Activated T-cell treated with anti-CD3 and anti-CD28 coated beads for 24 hours (primary cell): ENCODE measurements around the gene TAF7.
A peak's percentile ranks its signal among the peaks of the same experiment; 100 is the strongest.
"Not testable (repeated sequence)": the region's sequence is repeated elsewhere in the genome, so short reads cannot be mapped to it uniquely, and the experiment has no call there.

Experiments used
- DNase-seq: peaks from one replicate; pipeline ENCODE4 v3.0.0-alpha.2; 2020; ENCODE audit warnings: low read depth

The TAF7 gene

DNA sequence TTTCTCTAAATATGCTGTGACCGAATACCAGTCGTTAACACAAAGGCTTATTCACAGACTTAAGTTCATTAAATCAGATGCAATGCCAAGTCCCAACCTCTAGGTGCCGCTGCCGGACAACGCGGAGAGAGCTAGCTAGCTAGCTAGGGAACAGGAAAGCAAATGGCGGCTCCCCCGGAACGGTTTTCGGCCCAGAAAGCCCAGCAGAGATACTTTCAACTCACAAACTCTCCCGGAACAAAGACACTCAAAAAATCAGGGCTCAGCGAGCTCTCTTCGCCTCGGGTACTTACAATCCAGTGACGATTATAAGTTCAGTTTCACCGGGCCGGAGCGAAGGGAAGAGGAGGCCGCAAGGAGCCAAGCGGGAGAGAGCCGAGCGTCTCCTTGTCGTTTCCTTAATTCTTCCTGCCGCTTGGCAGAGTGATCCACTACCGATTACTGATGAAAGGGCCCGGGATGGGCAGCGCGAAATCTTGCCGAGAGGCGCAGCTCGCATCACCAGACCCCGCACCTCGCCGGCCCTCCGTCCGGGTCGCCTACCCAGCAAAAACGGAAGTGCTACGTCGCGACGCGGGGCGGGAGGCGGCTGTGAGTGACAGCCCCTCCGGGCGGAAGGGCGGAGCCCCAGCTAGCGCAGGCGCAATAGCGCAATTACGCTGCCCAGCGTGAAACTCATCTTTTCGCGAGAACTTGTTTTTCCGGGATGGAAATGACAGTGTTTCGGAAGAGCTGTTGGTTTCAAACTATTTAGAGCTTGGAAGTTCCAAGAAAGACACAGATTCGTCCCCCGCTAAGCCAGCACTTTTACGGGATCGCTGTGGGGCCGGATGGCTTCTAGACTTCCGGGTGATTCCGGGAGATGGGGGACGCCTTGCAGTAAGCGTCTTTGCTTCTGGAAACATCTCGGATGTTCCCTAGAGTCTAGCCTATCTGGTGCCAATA lies at the start of gene TAF7:
TAF7 (minus strand) TSS at position 560 of the 945 bp plus-strand sequence. CDS start 740 bp downstream, outside the sequence.
- peak; percentile 89 for DNase-seq

- no peak for DNase-seq
These were observed 45.7 kb upstream of the TAF7 start for GRCh38 chr5:141366016-141366896.

- DNase-seq, result no peak
These were observed 43.5 kb upstream of the TAF7 start, which contains the start of gene PCDHGA5 for GRCh38 chr5:141363952-141364660. Gene PCDHGA5 (plus strand): TSS chr5:141364162. CDS start chr5:141364331, 169 bp downstream.

DNA sequence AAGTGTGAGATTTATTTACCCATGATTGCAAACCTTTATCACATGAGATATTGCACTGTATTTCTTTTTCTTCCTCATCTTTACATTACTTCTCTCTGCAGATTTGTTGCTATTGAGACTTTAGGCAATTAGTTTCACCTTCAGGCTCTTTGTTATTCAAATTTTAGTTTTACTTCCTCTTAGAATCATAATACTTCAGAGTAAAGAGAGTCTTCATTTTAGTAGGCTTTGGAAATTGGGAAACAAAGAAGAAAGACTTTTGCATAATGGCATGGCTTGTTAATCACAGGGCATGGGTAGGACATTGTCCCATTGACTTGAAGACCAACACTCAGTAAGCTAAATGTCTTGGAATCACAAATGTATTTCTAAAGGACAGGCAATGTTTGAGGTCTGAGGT lies 42.1 kb upstream of the TAF7 start:
- DNase-seq, result no peak

- DNase-seq, result no peak
These were observed 40.1 kb upstream of the TAF7 start for GRCh38 chr5:141360685-141361084.

DNA sequence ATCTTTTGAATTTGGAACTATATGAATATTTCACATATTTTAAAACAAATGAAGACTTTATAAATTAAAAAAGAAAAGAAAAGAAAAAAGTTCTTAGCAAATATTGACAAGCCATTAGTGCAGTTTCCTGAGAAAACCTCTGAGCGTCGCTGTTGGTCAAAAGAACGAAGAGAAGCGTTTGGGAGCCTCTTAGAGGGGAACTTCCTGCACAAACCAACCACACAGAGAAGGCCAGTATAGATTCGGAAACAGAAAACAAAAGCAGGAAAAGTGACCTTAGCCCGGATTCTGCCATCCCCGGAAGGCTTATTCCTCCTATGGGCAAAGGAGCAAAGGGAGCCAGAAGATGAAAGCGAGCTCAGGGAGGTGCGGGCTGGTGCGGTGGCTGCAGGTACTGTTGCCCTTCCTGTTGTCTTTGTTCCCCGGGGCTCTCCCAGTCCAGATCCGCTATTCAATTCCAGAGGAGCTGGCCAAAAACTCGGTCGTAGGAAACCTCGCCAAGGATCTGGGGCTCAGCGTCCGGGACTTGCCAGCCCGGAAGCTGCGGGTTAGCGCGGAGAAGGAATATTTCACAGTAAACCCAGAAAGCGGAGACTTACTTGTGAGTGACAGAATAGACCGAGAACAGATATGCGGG lies 39.3 kb upstream of the TAF7 start, which contains the start of gene PCDHGB2:
PCDHGB2 (plus strand) TSS at position 205 of the 637 bp plus-strand sequence; CDS start at position 347, 142 bp downstream.
- no peak for DNase-seq

DNA sequence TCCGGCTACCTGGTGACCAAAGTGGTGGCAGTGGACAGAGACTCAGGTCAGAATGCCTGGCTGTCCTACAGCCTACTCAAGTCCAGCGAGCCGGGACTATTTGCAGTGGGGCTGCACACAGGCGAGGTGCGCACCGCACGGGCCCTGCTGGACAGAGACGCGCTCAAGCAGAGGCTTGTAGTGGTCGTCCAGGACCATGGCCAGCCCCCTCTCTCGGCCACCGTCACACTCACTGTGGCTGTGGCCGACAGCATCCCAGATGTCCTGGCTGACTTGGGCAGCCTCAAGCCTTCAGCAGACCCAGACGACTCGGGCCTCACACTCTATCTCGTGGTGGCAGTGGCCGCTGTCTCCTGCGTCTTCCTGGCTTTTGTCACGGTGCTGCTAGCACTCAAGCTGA lies 36.4 kb upstream of the TAF7 start:
- DNase-seq, result no peak

GRCh38 chr5:141356133-141356532 lies 35.5 kb upstream of the TAF7 start:
- DNase-seq, result no peak

- no peak for DNase-seq
These were observed 35.1 kb upstream of the TAF7 start for GRCh38 chr5:141355641-141356040.

- no peak for DNase-seq
These were observed 34.4 kb upstream of the TAF7 start, which contains the start of gene PCDHGA4 for GRCh38 chr5:141354900-141355469. Gene PCDHGA4 (plus strand): TSS chr5:141355021. CDS start chr5:141355108, 87 bp downstream.

DNA sequence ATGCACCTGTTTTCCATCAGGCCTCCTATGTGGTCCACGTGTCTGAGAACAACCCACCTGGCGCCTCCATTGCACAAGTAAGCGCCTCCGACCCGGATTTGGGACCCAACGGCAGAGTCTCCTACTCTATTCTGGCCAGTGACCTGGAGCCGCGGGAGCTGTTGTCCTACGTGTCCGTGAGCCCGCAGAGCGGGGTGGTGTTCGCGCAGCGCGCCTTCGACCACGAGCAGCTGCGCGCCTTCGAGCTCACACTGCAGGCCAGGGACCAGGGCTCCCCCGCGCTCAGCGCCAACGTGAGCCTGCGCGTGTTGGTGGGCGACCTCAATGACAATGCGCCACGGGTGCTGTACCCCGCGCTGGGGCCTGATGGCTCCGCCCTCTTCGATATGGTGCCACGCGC lies 31.0 kb upstream of the TAF7 start:
- DNase-seq, result no peak

DNA sequence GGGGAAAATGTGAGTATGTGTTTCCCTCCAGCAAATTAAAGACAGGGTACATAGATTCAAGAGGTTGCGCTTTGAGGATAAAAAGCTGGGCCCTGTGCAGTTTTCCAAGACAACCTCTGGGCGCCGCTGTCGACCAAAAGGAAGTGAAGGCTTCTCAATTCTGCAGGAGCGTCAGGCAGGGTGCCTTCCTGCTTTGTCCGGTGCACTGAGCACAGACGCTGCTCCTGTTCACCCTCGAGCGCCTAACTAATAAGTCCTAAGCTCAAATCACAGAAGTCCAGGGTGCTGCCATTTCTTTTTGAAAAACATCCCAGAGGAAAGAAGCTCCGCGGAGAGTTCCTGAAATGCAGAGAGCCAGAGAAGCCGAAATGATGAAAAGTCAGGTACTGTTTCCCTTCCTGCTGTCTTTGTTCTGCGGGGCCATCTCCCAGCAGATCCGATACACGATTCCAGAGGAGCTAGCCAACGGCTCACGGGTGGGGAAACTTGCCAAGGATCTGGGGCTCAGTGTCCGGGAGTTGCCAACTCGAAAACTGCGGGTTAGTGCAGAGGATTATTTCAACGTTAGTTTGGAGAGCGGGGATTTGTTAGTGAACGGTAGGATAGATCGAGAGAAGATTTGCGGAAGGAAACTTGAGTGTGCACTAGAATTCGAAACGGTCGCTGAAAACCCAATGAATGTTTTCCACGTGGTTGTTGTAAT lies 29.5 kb upstream of the TAF7 start, which contains the start of gene PCDHGB1:
PCDHGB1 (plus strand) TSS at position 183 of the 703 bp plus-strand sequence; CDS start at position 345, 162 bp downstream.
- no peak for DNase-seq

- not testable (repeated sequence) for DNase-seq
These were observed 25.4 kb upstream of the TAF7 start for GRCh38 chr5:141346017-141346416.

DNA sequence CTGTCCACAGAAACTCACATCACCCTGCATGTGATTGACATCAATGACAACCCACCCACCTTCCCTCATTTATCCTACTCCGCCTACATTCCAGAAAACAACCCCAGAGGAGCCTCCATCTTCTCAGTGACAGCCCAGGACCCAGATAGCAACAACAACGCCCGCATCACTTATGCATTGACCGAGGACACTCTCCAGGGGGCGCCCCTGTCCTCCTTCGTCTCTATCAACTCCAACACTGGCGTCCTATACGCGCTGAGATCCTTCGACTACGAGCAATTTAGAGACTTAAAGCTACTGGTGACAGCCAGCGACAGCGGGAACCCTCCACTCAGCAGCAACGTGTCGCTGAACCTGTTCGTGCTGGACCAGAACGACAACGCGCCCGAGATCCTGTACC lies 24.7 kb upstream of the TAF7 start:
- DNase-seq, result no peak

- DNase-seq, result no peak
These were observed 23.4 kb upstream of the TAF7 start for GRCh38 chr5:141343953-141344463.

GRCh38 chr5:141343242-141343952 lies 22.8 kb upstream of the TAF7 start, which contains the start of gene PCDHGA3:
Gene PCDHGA3 (plus strand): TSS chr5:141343829. CDS start chr5:141344034, 205 bp downstream.
- no peak for DNase-seq

- DNase-seq, result no peak
These were observed 22.2 kb upstream of the TAF7 start for GRCh38 chr5:141342773-141343172.

DNA sequence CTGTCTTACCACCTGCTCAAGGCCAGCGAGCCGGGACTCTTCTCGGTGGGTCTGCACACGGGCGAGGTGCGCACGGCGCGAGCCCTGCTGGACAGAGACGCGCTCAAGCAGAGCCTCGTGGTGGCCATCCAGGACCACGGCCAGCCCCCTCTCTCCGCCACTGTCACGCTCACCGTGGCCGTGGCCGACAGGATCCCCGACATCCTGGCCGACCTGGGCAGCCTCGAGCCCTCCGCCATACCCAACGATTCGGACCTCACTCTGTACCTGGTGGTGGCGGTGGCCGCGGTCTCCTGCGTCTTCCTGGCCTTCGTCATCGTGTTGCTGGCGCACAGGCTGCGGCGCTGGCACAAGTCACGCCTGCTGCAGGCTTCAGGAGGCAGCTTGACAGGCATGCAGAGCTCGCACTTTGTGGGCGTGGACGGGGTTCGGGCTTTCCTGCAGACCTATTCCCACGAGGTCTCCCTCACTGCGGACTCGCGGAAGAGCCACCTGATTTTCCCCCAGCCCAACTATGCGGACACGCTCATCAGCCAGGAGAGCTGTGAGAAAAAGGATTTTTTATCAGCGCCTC lies 20.3 kb upstream of the TAF7 start:
- not testable (repeated sequence) for DNase-seq
